HepG2 (cell line): ENCODE measurements around the gene SAPCD1. TPM values are rescaled to one million over a fixed set of nuclear protein-coding genes. Genes with fewer than 3 reads are reported as not detected.
A peak's percentile ranks its signal among the peaks of the same experiment; 100 is the strongest.

ENCODE experiments used
- ADNP ChIP-seq: sonication (generic); formaldehyde crosslinking; IDR thresholded peaks from 2 replicates; pipeline ENCODE4 v1.4.0; 2020; ENCODE audit warnings: missing genetic modification reagents
- ATM ChIP-seq: fragments of 450-650 bp; IDR thresholded peaks from 2 replicates; pipeline ENCODE4 v1.7.1; 2017; ENCODE audit warnings: mild to moderate bottlenecking, borderline replicate concordance
- DMAP1 ChIP-seq: IDR thresholded peaks from 2 replicates; pipeline ENCODE4 v1.6.1; 2016
- DPF2 ChIP-seq: sonication (generic); formaldehyde crosslinking; IDR thresholded peaks from 2 replicates; pipeline ENCODE4 v1.4.0; 2020; ENCODE audit warnings: mild to moderate bottlenecking, low read depth, missing genetic modification reagents, borderline replicate concordance
- FOXK2 ChIP-seq: fragments of 450-650 bp; IDR thresholded peaks from 2 replicates; pipeline ENCODE4 v1.6.1; 2016
- HNRNPK ChIP-seq: fragments of 200-400 bp; formaldehyde crosslinking; IDR thresholded peaks from 2 replicates; pipeline ENCODE4 v1.6.1; 2018; ENCODE audit warnings: low read length, low read depth, moderate library complexity, mild to moderate bottlenecking; ENCODE audit not compliant: poor library complexity, severe bottlenecking
- HNRNPUL1 ChIP-seq: fragments of 200-400 bp; formaldehyde crosslinking; IDR thresholded peaks from 2 replicates; pipeline ENCODE4 v1.6.1; 2017; ENCODE audit warnings: low read depth, mild to moderate bottlenecking, low read length, moderate library complexity
- NFKB2 ChIP-seq: sonication (generic); formaldehyde crosslinking; IDR thresholded peaks from 2 replicates; pipeline ENCODE4 v1.4.0; 2020; ENCODE audit warnings: missing genetic modification reagents, borderline replicate concordance
- PHB2 ChIP-seq: fragments of 450-650 bp; IDR thresholded peaks from 2 replicates; pipeline ENCODE4 v1.6.1; 2018; ENCODE audit not compliant: partially characterized antibody
- RBAK ChIP-seq: sonication (generic); formaldehyde crosslinking; IDR thresholded peaks from 2 replicates; pipeline ENCODE4 v1.5.1; 2020; ENCODE audit warnings: mild to moderate bottlenecking, missing genetic modification reagents
- RFX1 ChIP-seq: fragments of 450-650 bp; IDR thresholded peaks from 2 replicates; pipeline ENCODE4 v1.6.1; 2017
- STAT5B ChIP-seq: sonication (generic); formaldehyde crosslinking; IDR thresholded peaks from 2 replicates; pipeline ENCODE4 v1.4.0; 2020; ENCODE audit warnings: missing genetic modification reagents
- TIGD3 ChIP-seq: sonication (generic); formaldehyde crosslinking; IDR thresholded peaks from 2 replicates; pipeline ENCODE4 v1.5.1; 2020; ENCODE audit warnings: mild to moderate bottlenecking, missing genetic modification reagents, borderline replicate concordance
- YEATS2 ChIP-seq: sonication (generic); formaldehyde crosslinking; IDR thresholded peaks from 2 replicates; pipeline ENCODE4 v1.4.0; 2020; ENCODE audit warnings: missing genetic modification reagents, borderline replicate concordance
- ZNF235 ChIP-seq: sonication (generic); formaldehyde crosslinking; IDR thresholded peaks from 2 replicates; pipeline ENCODE4 v1.8.1; 2023; ENCODE audit warnings: mild to moderate bottlenecking, missing genetic modification reagents, borderline replicate concordance
- ZNF274 ChIP-seq: sonication (generic); formaldehyde crosslinking; IDR thresholded peaks from 2 replicates; pipeline ENCODE4 v1.5.1; 2020; ENCODE audit warnings: mild to moderate bottlenecking, missing genetic modification reagents
- ZNF562 ChIP-seq: sonication (generic); formaldehyde crosslinking; IDR thresholded peaks from 2 replicates; pipeline ENCODE4 v1.8.0; 2022; ENCODE audit warnings: missing genetic modification reagents, borderline replicate concordance
- ZNF678 ChIP-seq: sonication (generic); formaldehyde crosslinking; IDR thresholded peaks from 2 replicates; pipeline ENCODE4 v1.4.0; 2020; ENCODE audit warnings: mild to moderate bottlenecking, missing genetic modification reagents
- ZNF746 ChIP-seq: sonication (generic); formaldehyde crosslinking; IDR thresholded peaks from 2 replicates; pipeline ENCODE4 v1.8.0; 2022; ENCODE audit warnings: mild to moderate bottlenecking, missing genetic modification reagents
- ZNF766 ChIP-seq: sonication (generic); formaldehyde crosslinking; IDR thresholded peaks from 2 replicates; pipeline ENCODE4 v1.5.0; 2020; ENCODE audit warnings: missing genetic modification reagents, borderline replicate concordance
- ZNF841 ChIP-seq: sonication (generic); formaldehyde crosslinking; IDR thresholded peaks from 2 replicates; pipeline ENCODE4 v1.8.1; 2023; ENCODE audit warnings: missing genetic modification reagents, borderline replicate concordance
- polyA plus RNA-seq, 8 experiments: library from polyadenylated mRNA; depleted of rRNA in 3 of 8; stranded (reverse) in 7 of 8; unstranded in 1 of 8; fragments of >200 nt; fragmentation: Illumina TruSeq in 4 of 8; extraction: Trizol in 4 of 8; gene quantifications; 2 replicates each; pipeline versions ENCODE4 v1.2.1 to v1.2.3, GENCODE V29; 2011 to 2016; ENCODE audit warnings: low read depth in 4 of 8, missing spikeins in 1 of 8, mixed read lengths in 1 of 8; ENCODE audit not compliant: insufficient read depth in 1 of 8
- total RNA-seq, 5 experiments: library from RNA; depleted of rRNA; stranded (reverse); fragments of >200 nt; fragmentation: Illumina TruSeq; extraction: Trizol; gene quantifications; 2 replicates each; pipeline ENCODE4 v1.2.3, GENCODE V29; 2016; ENCODE audit warnings: low read depth in 1 of 5
- TF ChIP-seq, protein P1 (sequence below): sonication (generic); formaldehyde crosslinking; conservative IDR thresholded peaks from 2 replicates; pipeline ENCODE4 v1.4.0; 2020; ENCODE audit warnings: mild to moderate bottlenecking, missing genetic modification reagents, moderate library complexity
- TF ChIP-seq, protein P2 (sequence below): sonication (generic); formaldehyde crosslinking; IDR thresholded peaks from 2 replicates; pipeline ENCODE4 v1.5.1; 2020; ENCODE audit warnings: missing genetic modification reagents, mild to moderate bottlenecking, borderline replicate concordance

SAPCD1 gene
- total and polyA plus RNA-seq, 2 of the 13 experiments (the other 11 are each of a cell fraction or from before 2014, with no cell fraction given): 2.5 to 3.9 TPM

- TF ChIP-seq, protein P1, sequence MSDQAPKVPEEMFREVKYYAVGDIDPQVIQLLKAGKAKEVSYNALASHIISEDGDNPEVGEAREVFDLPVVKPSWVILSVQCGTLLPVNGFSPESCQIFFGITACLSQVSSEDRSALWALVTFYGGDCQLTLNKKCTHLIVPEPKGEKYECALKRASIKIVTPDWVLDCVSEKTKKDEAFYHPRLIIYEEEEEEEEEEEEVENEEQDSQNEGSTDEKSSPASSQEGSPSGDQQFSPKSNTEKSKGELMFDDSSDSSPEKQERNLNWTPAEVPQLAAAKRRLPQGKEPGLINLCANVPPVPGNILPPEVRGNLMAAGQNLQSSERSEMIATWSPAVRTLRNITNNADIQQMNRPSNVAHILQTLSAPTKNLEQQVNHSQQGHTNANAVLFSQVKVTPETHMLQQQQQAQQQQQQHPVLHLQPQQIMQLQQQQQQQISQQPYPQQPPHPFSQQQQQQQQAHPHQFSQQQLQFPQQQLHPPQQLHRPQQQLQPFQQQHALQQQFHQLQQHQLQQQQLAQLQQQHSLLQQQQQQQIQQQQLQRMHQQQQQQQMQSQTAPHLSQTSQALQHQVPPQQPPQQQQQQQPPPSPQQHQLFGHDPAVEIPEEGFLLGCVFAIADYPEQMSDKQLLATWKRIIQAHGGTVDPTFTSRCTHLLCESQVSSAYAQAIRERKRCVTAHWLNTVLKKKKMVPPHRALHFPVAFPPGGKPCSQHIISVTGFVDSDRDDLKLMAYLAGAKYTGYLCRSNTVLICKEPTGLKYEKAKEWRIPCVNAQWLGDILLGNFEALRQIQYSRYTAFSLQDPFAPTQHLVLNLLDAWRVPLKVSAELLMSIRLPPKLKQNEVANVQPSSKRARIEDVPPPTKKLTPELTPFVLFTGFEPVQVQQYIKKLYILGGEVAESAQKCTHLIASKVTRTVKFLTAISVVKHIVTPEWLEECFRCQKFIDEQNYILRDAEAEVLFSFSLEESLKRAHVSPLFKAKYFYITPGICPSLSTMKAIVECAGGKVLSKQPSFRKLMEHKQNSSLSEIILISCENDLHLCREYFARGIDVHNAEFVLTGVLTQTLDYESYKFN: peak; percentile 93
- TF ChIP-seq ADNP (CRISPR knock-in tag): no peak
- TF ChIP-seq, protein P2, sequence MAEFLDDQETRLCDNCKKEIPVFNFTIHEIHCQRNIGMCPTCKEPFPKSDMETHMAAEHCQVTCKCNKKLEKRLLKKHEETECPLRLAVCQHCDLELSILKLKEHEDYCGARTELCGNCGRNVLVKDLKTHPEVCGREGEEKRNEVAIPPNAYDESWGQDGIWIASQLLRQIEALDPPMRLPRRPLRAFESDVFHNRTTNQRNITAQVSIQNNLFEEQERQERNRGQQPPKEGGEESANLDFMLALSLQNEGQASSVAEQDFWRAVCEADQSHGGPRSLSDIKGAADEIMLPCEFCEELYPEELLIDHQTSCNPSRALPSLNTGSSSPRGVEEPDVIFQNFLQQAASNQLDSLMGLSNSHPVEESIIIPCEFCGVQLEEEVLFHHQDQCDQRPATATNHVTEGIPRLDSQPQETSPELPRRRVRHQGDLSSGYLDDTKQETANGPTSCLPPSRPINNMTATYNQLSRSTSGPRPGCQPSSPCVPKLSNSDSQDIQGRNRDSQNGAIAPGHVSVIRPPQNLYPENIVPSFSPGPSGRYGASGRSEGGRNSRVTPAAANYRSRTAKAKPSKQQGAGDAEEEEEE (CRISPR knock-in tag): no peak
- TF ChIP-seq NFKB2: no peak
- peak; percentile 19; the same call in 1 of the 2 replicates for TF ChIP-seq DMAP1 (CRISPR knock-in tag)
- peak; percentile 1 for TF ChIP-seq HNRNPK
- TF ChIP-seq YEATS2 (CRISPR knock-in tag): no peak; the same call in 1 of the 2 replicates
- no peak for TF ChIP-seq TIGD3 (CRISPR knock-in tag)
- no peak for TF ChIP-seq PHB2
- TF ChIP-seq HNRNPUL1: peak; percentile 39; the same call in 1 of the 2 replicates
- TF ChIP-seq ZNF746 (CRISPR knock-in tag): peak; percentile 84
- no peak for TF ChIP-seq ZNF678
- no peak; the same call in 1 of the 2 replicates for TF ChIP-seq ZNF274
- TF ChIP-seq ZNF766: no peak
- no peak for TF ChIP-seq ZNF841
- no peak for TF ChIP-seq STAT5B (CRISPR knock-in tag)
- TF ChIP-seq ZNF562 (CRISPR knock-in tag): no peak
- no peak for TF ChIP-seq ATM
- peak; percentile 81; the same call in 1 of the 2 replicates for TF ChIP-seq ZNF235 (CRISPR knock-in tag)
- peak; percentile 58; the same call in 1 of the 2 replicates for TF ChIP-seq DPF2 (CRISPR knock-in tag)
- TF ChIP-seq RFX1: no peak
- TF ChIP-seq RBAK (CRISPR knock-in tag): no peak
- TF ChIP-seq FOXK2: peak; percentile 52; the same call in 1 of the 2 replicates
Measured at GRCh38 chr6:31737991-31738979, 24.2 kb upstream of the SAPCD1 start (continued).
